H1 (cell line): Measurements from ENCODE around the gene BCAS3. TPM values are rescaled to one million over a fixed set of nuclear protein-coding genes. Genes with fewer than 3 reads are reported as not detected.

Source experiments
- CTCF ChIA-PET: fragments of 300-600 bp; sonication (Branson Sonifier 250); formaldehyde crosslinking; loops from one replicate; lab custom pipeline; 2021; ENCODE audit not compliant: partially characterized antibody; lab: Charles Lee
- POLR2A ChIA-PET: fragments of 300-600 bp; sonication (Branson Sonifier 250); formaldehyde crosslinking; loops from one replicate; lab custom pipeline; 2021; ENCODE audit warnings: inconsistent platforms; ENCODE audit not compliant: partially characterized antibody; lab: Charles Lee
- DNase-seq, 2 experiments: peaks; one replicate each; pipeline versions ENCODE4 v3.0.0 to v3.0.0-alpha.2; 2010 to 2022; ENCODE audit warnings: low spot score in 2 of 2, low read depth in 1 of 2, mixed read lengths in 1 of 2
- FAIRE-seq: peaks from 2 replicates; lab custom pipeline; 2011; peaks lifted over from hg19 to GRCh38; lab: Jason Lieb, UNC
- H2AFZ ChIP-seq: 2 replicates; pipeline ENCODE4 v1.8.1; 2012; ENCODE audit warnings: low read length, inconsistent platforms
- H2AK5ac ChIP-seq: 2 replicates; pipeline ENCODE4 v1.6.1; 2013; ENCODE audit warnings: low read depth, low read length
- H2BK120ac ChIP-seq: replicated peaks from 2 replicates; pipeline ENCODE3; 2013; ENCODE audit warnings: low read depth, low read length, inconsistent platforms
- H2BK12ac ChIP-seq: 2 replicates; pipeline ENCODE4 v1.6.1; 2013; ENCODE audit warnings: low read depth, low read length
- H2BK15ac ChIP-seq: 2 replicates; pipeline ENCODE4 v1.6.1; 2013; ENCODE audit warnings: low read length
- H2BK20ac ChIP-seq: 2 replicates; pipeline ENCODE4 v1.6.1; 2013; ENCODE audit warnings: low read length
- H2BK5ac ChIP-seq: 2 replicates; pipeline ENCODE4 v1.6.1; 2013; ENCODE audit warnings: low read depth, low read length
- H3K14ac ChIP-seq: 2 replicates; pipeline ENCODE4 v1.6.1; 2013; ENCODE audit warnings: inconsistent platforms; ENCODE audit not compliant: insufficient read length
- H3K18ac ChIP-seq: 2 replicates; pipeline ENCODE4 v1.6.1; 2013; ENCODE audit warnings: low read length; ENCODE audit errors: extremely low read depth
- H3K23ac ChIP-seq: 2 replicates; pipeline ENCODE4 v1.6.1; 2013; ENCODE audit warnings: inconsistent platforms; ENCODE audit not compliant: insufficient read length
- H3K23me2 ChIP-seq: 2 replicates; pipeline ENCODE4 v1.6.1; 2013; ENCODE audit warnings: low read depth, low read length
- H3K27ac ChIP-seq: 2 replicates; pipeline ENCODE4 v1.6.1; 2011; ENCODE audit warnings: low read depth, low read length, inconsistent platforms
- H3K27me3 ChIP-seq, 4 experiments: replicated peaks in 1 of 4; 1 replicate in 1 of 4; 2 replicates in 3 of 4; pipeline versions ENCODE4 v1.6.1 to v1.8.1; 2011 to 2013; ENCODE audit warnings: low read length in 3 of 4, mild to moderate bottlenecking in 3 of 4, inconsistent platforms in 2 of 4, mixed read lengths in 2 of 4, moderate library complexity in 1 of 4; ENCODE audit not compliant: control insufficient read depth in 3 of 4, insufficient read depth in 3 of 4; ENCODE audit errors: extremely low read depth in 1 of 4
- H3K36me3 ChIP-seq, 4 experiments: 2 replicates each; pipeline versions ENCODE4 v1.6.1 to v1.8.1; 2011 to 2013; ENCODE audit warnings: mild to moderate bottlenecking in 4 of 4, low read length in 3 of 4, moderate library complexity in 2 of 4, control low read depth in 1 of 4, inconsistent platforms in 1 of 4; ENCODE audit not compliant: insufficient read depth in 4 of 4, control insufficient read depth in 2 of 4
- H3K4ac ChIP-seq: replicated peaks from 2 replicates; pipeline ENCODE3; 2013; ENCODE audit warnings: low read length, low read depth, mixed read lengths, inconsistent platforms; ENCODE audit not compliant: insufficient read length
- H3K4me1 ChIP-seq, 4 experiments: replicated peaks in 1 of 4; 1 replicate in 1 of 4; 2 replicates in 3 of 4; pipeline versions ENCODE4 v1.6.1 to v1.8.1; 2011 to 2013; ENCODE audit warnings: low read length in 3 of 4, inconsistent platforms in 2 of 4, mixed read lengths in 1 of 4; ENCODE audit not compliant: insufficient read depth in 4 of 4, control insufficient read depth in 3 of 4
- H3K4me2 ChIP-seq, 2 experiments: 2 replicates each; pipeline versions ENCODE4 v1.6.1 to v1.8.1; 2011 to 2013; ENCODE audit warnings: low read depth in 2 of 2, low read length in 2 of 2, control low read depth in 1 of 2, inconsistent platforms in 1 of 2, mild to moderate bottlenecking in 1 of 2; ENCODE audit not compliant: insufficient read depth in 1 of 2
- H3K4me3 ChIP-seq, 4 experiments: fragments of 200-600, 300-600 bp in 1 of 4; sonication (generic), shearing (Covaris generic), sonication (Bioruptor Twin) in 1 of 4; 2 replicates each; pipeline versions ENCODE4 v1.5.1 to v1.8.1; 2011 to 2016; ENCODE audit warnings: low read length in 4 of 4, low read depth in 3 of 4, control low read depth in 2 of 4, inconsistent platforms in 2 of 4, mild to moderate bottlenecking in 2 of 4, mixed read lengths in 1 of 4, moderate library complexity in 1 of 4; ENCODE audit not compliant: insufficient read depth in 2 of 4; ENCODE audit errors: extremely low read depth in 1 of 4
- H3K56ac ChIP-seq: replicated peaks from 2 replicates; pipeline ENCODE3; 2013; ENCODE audit warnings: low read depth, mild to moderate bottlenecking, mixed read lengths, low read length, inconsistent platforms; ENCODE audit not compliant: insufficient read length
- H3K79me1 ChIP-seq: 2 replicates; pipeline ENCODE4 v1.6.1; 2013; ENCODE audit warnings: low read depth, low read length, control low read depth
- H3K79me2 ChIP-seq, 2 experiments: 2 replicates each; pipeline versions ENCODE4 v1.6.1 to v1.8.1; 2012 to 2013; ENCODE audit warnings: low read length in 2 of 2, mild to moderate bottlenecking in 2 of 2, inconsistent platforms in 1 of 2; ENCODE audit not compliant: insufficient read depth in 2 of 2, control insufficient read depth in 1 of 2
- H3K9ac ChIP-seq, 4 experiments: replicated peaks in 1 of 4; 1 replicate in 1 of 4; 2 replicates in 3 of 4; pipeline versions ENCODE4 v1.6.1 to v1.8.1; 2011 to 2013; ENCODE audit warnings: low read depth in 3 of 4, low read length in 3 of 4, control low read depth in 2 of 4, mild to moderate bottlenecking in 2 of 4, moderate library complexity in 2 of 4, inconsistent platforms in 1 of 4; ENCODE audit errors: extremely low read depth in 1 of 4
- H3K9me3 ChIP-seq, 2 experiments: 2 replicates each; pipeline versions ENCODE4 v1.6.1 to v1.8.1; 2012 to 2013; ENCODE audit warnings: mild to moderate bottlenecking in 2 of 2, moderate library complexity in 2 of 2, control low read depth in 1 of 2, inconsistent platforms in 1 of 2, low read depth in 1 of 2, low read length in 1 of 2, mixed read lengths in 1 of 2; ENCODE audit not compliant: insufficient read depth in 2 of 2
- H4K20me1 ChIP-seq, 2 experiments: replicated peaks in 1 of 2; 2 replicates each; pipeline versions ENCODE3 to v1.8.1; 2011 to 2013; ENCODE audit warnings: inconsistent platforms in 2 of 2, low read length in 2 of 2, mild to moderate bottlenecking in 1 of 2; ENCODE audit not compliant: insufficient read depth in 2 of 2, control insufficient read depth in 1 of 2
- H4K5ac ChIP-seq: 2 replicates; pipeline ENCODE4 v1.6.1; 2013; ENCODE audit warnings: low read length, low read depth, mixed read lengths, inconsistent platforms; ENCODE audit not compliant: insufficient read length
- H4K8ac ChIP-seq: 2 replicates; pipeline ENCODE4 v1.8.0; 2013; ENCODE audit warnings: mild to moderate bottlenecking, moderate library complexity, low read length, inconsistent platforms; ENCODE audit not compliant: insufficient read depth; ENCODE audit errors: extremely low read depth
- H4K91ac ChIP-seq: replicated peaks from 2 replicates; pipeline ENCODE3; 2013; ENCODE audit warnings: low read length, mixed read lengths, inconsistent platforms; ENCODE audit not compliant: insufficient read length
- EZH2 ChIP-seq: fragments of 200-600 bp; sonication (generic); IDR thresholded peaks from 2 replicates; pipeline ENCODE4 v1.7.1; 2012; ENCODE audit warnings: low read depth, mild to moderate bottlenecking, moderate library complexity, low read length, inconsistent platforms; ENCODE audit not compliant: severe bottlenecking
- MAX ChIP-seq: IDR thresholded peaks from 2 replicates; pipeline ENCODE4 v1.6.1; 2012; ENCODE audit warnings: inconsistent platforms
- RNF2 ChIP-seq: fragments of 200-900, 300-1000 bp; sonication (generic); IDR thresholded peaks from 2 replicates; pipeline ENCODE4 v1.7.1; 2016; ENCODE audit warnings: borderline replicate concordance, low read depth, mild to moderate bottlenecking, antibody characterized with exemption, low read length; ENCODE audit not compliant: poor library complexity, severe bottlenecking; ENCODE audit errors: missing control alignments
- SIN3A ChIP-seq, 2 experiments: IDR thresholded peaks in 1 of 2; conservative IDR thresholded peaks in 1 of 2; 2 replicates each; pipeline ENCODE4 v1.6.1; 2011 to 2012; ENCODE audit warnings: low read length in 2 of 2, improper control_type of control experiment in 1 of 2, low read depth in 1 of 2, mild to moderate bottlenecking in 1 of 2
- SUZ12 ChIP-seq: fragments of 200-600 bp; sonication (generic); IDR thresholded peaks from 2 replicates; pipeline ENCODE4 v1.6.1; 2012; ENCODE audit warnings: mild to moderate bottlenecking, inconsistent platforms, low read length, moderate library complexity, mixed read lengths
- TEAD4 ChIP-seq: IDR thresholded peaks from 2 replicates; pipeline ENCODE4 v1.6.1; 2012; ENCODE audit warnings: low read depth, low read length, inconsistent platforms, mixed read lengths
- WGBS, 2 experiments: shearing (Covaris generic) in 1 of 2; methylation state at CpG; one replicate each; pipeline versions ENCODE4 v1.1.6 to v1.1.7; 2013 to 2015; ENCODE audit warnings: low lambda C conversion rate in 2 of 2, mixed read lengths in 2 of 2, inconsistent platforms in 1 of 2, low coverage in 1 of 2, missing lambda C conversion rate in 1 of 2; ENCODE audit not compliant: insufficient replicate concordance in 2 of 2, insufficient coverage in 1 of 2, insufficient read length in 1 of 2; ENCODE audit errors: extremely low coverage in 1 of 2, missing lambda C conversion rate in 1 of 2; 5-methylcytosine and 5-hydroxymethylcytosine counted together
- polyA plus RNA-seq, 7 experiments: library from polyadenylated mRNA; depleted of rRNA in 3 of 7; stranded (reverse) in 5 of 7; unstranded in 2 of 7; fragments of >200 nt in 5 of 7; fragments of 200-250 nt in 2 of 7; gene quantifications; 1 replicate in 5 of 7; 2 replicates in 1 of 7; 4 replicates in 1 of 7; pipeline versions ENCODE4 v1.2.1 to v1.2.3, GENCODE V29; 2011 to 2013; ENCODE audit warnings: missing spikeins in 2 of 7, mixed read lengths in 2 of 7
- total RNA-seq: library from RNA; stranded (reverse); fragmentation: NEBNext Ultra II Directional; extraction: Animal tissue kit (Norgen Biotek cat#: 25700); gene quantifications from 2 replicates; pipeline ENCODE4 v1.2.1, GENCODE V29; 2021

The BCAS3 gene
- total and polyA plus RNA-seq, 2 of the 8 experiments (the other 6 are each of a cell fraction or from before 2014, with no cell fraction given): 9.9 to 13.3 TPM

GRCh38 chr17:61396586-61397085 lies 719.0 kb downstream of the BCAS3 start:
- peak overlapping the region in 1 of 4 experiments; percentile 51; a peak in 2 of 8 replicates for H3K4me3 ChIP-seq
- peaks cover 0 to 10% (median 0%) of the 10 kb centered on the region in 4 experiments; a peak in 1 of 8 replicates for H3K36me3 ChIP-seq
- H2BK12ac ChIP-seq: no peak overlapping the region
- H3K18ac ChIP-seq: no peak overlapping the region; the same call in 1 of the 2 replicates
- no peak overlapping the region; the same call in 1 of the 2 replicates for H2BK5ac ChIP-seq
- FAIRE-seq (no peak), DNase-seq (peak in 1 of 2 experiments; percentile 67)
- ChIA-PET CTCF (interaction anchor here (1.1 to 3.6 kb wide), 4 partner anchors 16 to 424 kb away, joined by 3 to 12 read pairs (median 3); no protein-coding TSS in a partner anchor), POLR2A (interaction anchor here (1.0 kb wide), 1 partner anchor 64 kb away, joined by 3 read pairs; no protein-coding TSS in a partner anchor)
- H4K8ac ChIP-seq: peak overlapping the region; percentile 57; the same call in 1 of the 2 replicates
- H3K14ac ChIP-seq: no peak overlapping the region
- peak overlapping the region; percentile 65 to 71 for H3K4me2 ChIP-seq
- H3K4me1 ChIP-seq: peaks cover 0 to 27% (median 13%) of the 10 kb centered on the region in 4 experiments; a peak in 5 of 7 replicates
- no peak overlapping the region for H2BK20ac ChIP-seq
- peaks cover 23 to 39% of the 10 kb centered on the region in 2 experiments for H4K20me1 ChIP-seq
- no peaks in the 10 kb centered on the region for H3K79me1 ChIP-seq
- no peaks in the 10 kb centered on the region for H3K79me2 ChIP-seq
- H4K91ac ChIP-seq: peak overlapping the region; percentile 74
- no peaks in the 10 kb centered on the region for H3K9me3 ChIP-seq
- H4K5ac ChIP-seq: no peak overlapping the region
- H3K23me2 ChIP-seq: no peaks in the 10 kb centered on the region; the same call in 1 of the 2 replicates
- 9% methylated on average over 27 of the region's 46 CpGs; no CpG with 5 or more reads in 1 of the 2 experiments for WGBS, 2 experiments
- peaks cover 77 to 89% (median 88%) of the 10 kb centered on the region in 4 experiments for H3K27me3 ChIP-seq
- no peak overlapping the region for H3K23ac ChIP-seq
- H3K27ac ChIP-seq: no peak overlapping the region
- H2AK5ac ChIP-seq: no peak overlapping the region
- H2BK15ac ChIP-seq: no peak overlapping the region; the same call in 1 of the 2 replicates
- H2AFZ ChIP-seq: no peak overlapping the region
- no peak overlapping the region for H3K9ac ChIP-seq
- no peak for TF ChIP-seq SIN3A (conservative IDR thresholded peaks at IDR 0.05 in 1 of 2, IDR thresholded peaks at IDR 0.05 in 1 of 2; ENCODE audit: low read depth in 1 of 2, low read length in 2 of 2)
- peak; percentile 53; the same call in 1 of the 2 replicates for TF ChIP-seq MAX
- peak; percentile 98 for TF ChIP-seq EZH2
- peak; percentile 42 for TF ChIP-seq RNF2
- no peak for TF ChIP-seq TEAD4
- TF ChIP-seq SUZ12: peak; percentile 88
- H3K56ac ChIP-seq: no peak overlapping the region
- no peak overlapping the region for H2BK120ac ChIP-seq
- H3K4ac ChIP-seq: no peak overlapping the region
